GF-D8 (cell line): ENCODE data around the gene GRM3.

Source experiments
- DNase-seq: peaks from one replicate; lab custom pipeline; 2025; lab: John Stamatoyannopoulos, UW

GRM3 gene

DNA sequence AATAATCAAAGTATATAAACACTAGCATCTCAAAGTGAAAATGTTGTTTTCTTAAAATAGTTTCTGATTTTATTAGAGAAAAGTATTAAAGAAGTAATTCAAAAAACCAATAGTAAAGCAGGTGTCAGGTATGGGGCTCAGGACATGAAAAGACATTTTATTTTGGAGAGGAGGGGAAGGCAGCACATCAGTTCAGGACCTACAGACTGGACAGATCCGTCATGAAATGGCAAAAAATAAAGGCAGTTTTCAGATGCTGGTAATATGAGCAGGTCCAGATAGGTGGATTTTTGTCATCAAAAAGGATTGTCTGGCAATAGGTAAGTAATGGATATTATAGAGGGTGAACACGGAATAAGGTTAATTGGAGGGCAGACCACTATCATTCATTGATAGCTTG lies 49.0 kb downstream of the GRM3 start:
- DNase-seq = no peak

DNA sequence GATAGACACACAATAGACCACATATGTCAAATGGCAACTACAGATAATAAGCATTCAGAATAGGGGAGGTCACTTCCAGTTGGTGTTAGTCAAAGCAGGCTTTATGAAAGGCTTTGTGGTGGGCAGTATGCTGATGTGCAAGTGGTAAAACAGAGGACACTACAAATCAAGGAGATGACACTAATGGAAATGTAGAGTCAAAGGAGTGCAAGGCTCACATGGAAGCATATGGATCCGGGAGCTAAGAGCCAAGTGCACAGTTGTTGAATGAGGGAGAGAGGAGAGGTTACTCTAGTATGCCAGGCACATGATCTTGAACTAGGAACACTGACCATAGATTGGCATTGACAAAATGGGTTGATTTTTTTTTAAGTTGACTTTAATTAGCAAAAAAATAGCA lies 62.7 kb downstream of the GRM3 start:
- DNase-seq = no peak

DNA sequence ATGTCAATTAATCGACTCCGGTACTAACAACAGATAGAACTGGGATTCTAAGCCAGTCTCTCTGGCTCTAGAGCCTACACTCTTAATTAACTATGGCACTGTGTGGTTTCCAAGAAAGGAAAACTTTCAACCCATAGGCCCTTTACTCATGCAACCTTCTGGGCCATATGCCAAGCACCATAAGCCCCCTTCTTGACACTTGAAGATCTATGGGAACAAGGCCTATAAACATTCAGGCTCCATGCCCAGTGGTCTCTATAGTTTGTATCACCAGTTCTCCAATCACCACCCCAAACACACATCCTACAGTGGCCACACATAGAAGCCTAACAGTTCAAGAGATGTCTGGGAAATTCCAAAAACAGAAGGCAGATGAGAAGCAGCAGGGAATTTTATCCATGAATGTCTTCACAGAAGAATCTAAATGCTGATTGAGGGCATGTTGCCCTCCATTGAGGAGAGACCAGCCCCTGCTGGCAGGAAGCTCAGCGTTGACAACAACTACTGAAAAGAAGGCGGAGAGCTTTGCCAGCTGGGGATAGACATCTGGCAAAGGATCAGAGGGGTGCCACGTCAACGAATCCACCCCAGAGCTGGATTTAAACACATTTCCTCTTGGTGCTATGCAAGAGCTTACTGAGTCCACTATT lies 64.4 kb downstream of the GRM3 start:
- no peak for DNase-seq

DNA sequence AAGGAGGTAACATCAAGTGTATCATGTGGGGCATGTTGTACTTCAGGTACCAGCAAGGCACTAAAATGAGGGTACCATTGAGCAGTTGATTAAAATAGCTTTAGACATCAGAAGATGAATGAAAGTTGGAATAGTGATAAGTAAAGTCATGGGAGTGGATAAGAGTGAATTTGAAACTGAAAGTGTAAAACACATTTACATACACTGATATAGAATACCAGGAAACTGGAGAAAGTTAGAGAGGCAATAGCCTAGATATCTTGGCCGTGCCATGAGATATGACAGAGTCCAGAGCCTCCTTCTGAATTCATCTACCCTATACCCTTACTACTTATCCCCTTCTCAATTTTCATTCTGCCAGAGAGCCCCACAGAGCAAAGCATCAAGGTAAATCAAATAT lies 76.6 kb downstream of the GRM3 start:
- DNase-seq = no peak

DNA sequence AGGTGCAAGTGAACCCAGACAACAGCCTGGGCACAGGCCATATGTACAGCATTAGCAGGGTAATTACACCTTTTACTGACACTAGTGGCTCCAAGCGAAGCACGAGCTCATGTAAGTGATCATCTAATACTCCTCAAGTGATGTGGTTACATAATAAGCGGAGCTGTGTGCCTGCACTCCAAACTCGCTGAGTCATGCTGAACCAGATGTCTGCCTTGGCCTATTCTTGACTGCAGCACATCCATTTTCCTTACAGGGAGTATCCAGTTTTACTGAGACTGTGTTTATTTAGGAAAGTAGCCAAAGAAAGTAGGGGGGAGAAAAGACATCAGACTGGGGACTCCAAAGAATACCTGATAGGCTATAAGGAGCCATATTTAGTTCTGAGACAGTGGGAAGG lies 90.1 kb downstream of the GRM3 start:
- no peak for DNase-seq

DNA sequence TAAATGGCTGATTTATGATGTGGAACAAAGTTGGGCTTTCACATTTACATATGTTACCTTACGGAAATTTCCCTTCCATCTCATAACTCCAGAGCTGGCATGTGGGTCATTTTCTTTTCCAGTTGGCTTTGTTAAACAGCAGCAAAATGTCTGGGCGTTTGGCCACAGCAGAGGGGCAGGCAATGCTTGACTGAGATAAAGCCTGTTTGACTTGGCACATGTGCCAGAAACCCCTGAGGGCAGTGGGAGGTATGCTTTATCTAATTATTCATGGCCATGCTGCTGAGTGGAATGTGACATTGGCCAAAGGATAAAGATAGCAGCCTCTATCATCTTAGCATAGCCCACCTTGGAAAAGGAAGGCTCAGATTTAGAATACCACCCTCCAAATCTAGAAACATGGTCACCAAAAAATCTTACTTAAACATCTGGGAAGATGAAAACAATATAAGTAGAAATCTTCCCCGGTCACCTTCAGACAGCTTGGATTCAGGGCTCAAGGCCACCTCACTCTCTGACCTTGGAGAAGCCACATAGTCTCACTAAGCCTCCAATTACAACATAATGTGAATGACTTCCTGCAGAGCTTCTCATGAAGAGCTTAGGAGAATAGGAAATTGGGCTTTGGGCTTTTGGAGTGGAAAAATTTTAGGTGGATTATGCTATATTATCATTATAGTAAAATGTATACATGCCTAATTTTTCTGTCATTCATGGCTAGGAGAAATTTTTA lies 101.5 kb downstream of the GRM3 start:
- no peak for DNase-seq

DNA sequence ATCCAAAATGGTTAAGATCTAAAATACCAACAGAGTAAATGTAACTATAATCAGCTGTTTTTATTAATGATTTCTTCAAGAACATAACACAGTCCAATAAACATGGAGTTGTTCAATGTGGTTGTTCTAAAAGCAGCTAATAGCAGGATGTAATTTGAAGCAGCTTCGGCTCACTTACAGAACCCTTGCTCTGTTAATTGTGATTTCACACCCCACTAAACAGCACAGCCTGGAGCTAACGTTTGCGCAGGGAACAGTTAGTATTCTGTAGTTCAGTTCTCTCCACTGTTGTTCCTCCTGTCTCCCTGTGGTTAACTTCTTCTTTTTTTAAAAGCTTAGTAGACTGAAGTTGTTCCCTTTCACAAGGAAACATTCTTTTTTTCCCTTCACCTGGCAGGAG lies 104.0 kb downstream of the GRM3 start:
- no peak for DNase-seq

DNA sequence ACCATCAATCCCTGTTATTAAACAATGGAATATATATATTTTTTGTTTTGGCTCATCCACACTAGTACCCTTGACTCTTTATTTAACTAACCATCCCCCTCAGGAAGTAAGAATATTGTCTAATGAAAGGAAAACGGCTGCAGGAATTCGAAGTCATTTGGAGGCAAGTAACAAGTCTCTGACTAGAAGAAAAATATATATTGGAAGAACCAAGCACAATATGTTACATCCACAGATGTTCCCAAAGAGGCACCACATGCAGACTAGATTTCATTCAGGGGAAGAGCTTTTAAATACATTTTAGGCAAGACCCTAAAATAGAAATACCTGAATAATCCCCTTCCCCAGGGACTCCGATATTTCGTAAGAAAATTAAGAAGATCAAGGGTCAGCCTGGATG lies 104.5 kb downstream of the GRM3 start:
- no peak for DNase-seq

DNA sequence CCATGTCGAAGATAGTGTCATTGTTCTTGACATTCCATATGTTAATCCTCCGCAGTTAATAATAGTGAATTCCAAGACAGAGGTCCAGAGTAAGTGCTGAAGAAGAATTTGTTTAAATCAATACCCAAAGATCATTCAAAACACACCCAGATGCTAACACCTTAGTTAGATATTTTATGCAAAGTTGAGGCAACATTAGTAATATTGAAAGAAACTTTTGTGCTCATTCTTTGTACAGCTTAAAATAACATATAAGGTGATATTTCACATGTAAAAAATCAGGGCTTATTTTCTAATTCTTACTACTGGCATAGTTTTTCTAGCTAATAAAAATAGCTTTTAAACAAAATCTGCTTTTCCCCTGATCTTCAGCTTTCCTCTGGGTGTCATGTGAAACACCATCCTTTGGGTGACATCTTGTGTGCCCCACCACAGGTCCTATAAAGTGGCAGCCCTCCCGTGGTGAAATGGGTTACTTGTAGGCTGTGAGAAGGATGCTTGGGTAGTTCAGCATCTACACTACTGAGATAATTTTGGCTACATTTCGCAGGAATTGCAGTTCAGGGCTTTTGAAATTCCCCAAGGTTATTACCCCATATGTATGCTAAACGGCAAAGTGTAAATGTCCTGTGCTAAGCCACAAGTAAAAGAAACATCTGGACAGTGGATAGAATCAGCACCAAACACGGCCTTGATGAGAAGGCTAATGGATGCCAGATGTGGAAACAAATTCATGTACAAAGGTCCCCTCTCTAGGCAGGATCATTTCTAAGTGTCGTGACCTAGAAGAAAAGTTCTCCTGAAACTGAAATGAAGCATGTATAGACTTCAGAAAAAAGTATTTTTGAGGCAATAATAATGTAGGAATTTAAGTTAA lies 105.4 kb downstream of the GRM3 start:
- DNase-seq = no peak

DNA sequence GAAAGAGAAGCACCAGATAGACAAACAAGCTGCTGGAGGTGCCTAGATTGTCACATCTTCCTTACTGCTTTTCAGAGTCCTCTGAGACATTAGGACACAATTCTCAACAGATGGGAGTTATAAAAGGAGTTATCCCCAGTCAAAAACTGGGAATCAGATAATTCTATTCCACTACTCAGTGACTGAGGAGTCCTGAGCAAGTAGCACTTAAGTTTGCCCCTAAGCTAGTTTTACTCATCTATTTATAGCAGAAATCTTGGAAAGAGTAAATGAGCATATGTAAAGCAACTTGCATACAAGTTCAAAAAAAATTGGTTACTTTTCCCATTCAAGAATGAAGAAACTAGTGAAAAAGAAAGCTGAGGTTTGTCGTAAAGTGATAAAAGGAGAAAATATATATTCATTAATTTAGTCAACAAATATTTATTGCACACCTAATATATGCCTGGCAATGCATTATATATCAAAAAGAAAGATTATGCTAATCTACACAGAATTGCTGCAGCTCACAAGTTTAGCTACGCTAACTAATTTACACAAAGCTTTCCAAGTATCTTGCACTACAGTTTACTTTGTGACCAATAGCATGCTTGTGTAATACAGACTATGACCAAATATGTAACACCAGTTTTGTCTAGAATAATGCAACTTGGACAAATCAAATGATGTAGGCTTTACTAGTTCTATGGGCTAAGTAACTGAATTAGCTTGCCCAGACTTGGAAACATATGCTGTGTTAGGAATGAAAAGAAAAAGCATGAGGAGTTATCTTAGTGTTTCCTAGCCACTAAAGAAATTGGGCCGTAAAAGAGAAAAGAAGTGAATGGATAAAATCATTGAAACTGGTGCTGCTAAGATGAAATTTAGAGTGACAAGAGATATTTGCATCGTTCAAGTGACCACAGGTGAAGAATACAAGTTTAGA lies 106.3 kb downstream of the GRM3 start:
- DNase-seq = no peak

DNA sequence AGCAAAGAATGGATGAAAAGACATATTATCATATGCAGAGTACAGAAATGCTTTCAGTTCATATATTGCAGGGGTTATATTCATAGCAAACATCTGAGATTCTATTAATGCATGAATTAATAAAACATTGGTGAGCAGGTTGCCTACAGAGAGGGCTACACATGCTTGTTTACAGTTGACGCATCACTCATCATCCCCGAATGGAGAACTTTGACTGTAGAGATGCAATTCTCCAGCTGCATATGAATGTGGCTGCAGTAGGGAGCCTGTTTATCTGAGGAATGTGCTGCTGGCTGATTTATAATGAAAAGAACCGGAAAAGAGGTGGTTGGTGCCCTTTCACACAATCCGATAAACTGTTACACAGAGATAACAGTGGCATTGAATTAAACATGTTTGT lies 116.5 kb downstream of the GRM3 start:
- DNase-seq = no peak

DNA sequence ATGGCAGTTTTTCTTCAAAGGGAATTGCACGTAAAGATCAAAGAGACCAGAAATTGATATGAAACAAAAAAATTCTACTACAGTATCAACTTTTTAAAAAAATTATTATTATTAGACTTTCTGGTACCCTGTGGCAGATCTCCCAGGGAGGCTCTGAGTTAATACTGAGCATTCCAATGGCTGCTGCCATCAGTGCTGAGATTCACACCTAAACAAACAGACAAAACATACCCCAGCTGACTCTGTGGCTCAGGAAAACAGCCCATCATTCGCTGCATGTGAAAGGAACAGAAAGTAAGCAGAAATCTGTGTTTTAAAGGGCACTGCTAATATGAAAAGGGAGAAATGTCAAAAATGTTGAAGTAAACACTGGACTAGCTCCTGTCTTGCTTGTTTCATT lies 118.4 kb downstream of the GRM3 start:
- DNase-seq = no peak

DNA sequence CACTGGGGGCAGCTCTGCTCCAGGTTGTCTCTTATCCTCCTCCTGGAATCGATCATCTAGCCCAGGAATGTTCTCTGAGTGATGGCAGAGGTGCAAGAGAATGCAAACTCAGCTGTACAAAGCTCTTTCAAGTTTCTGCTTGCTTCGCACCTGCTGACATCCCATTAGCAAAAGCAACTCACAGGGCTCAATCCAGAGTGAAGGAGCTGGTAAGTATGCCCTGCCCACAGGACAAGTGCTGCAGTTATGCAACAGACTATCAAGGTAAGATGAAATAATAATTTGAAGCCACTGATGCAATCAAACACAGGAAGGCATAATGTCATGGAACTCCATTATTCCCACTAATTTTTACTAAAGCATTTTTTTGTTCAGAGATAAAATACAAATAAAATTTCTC lies 122.2 kb downstream of the GRM3 start:
- DNase-seq = no peak

DNA sequence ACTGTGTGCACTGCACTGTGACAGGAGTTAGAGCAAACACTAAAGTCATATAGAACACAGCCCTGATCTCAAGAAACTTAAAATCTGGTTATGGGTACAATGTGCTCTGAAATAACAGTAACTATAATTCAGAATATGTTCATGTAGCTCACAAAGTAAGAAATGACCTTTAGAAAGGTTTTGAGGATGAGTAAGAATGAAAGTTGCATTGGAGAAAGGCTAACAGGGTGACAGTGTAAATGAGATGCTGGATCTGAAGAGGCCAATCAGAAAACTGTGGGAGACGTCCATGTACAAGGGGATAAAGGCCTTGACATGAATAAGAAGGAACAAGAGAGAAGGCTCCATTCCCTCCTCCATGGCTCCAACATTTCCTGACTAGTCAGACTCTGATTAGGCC lies 124.7 kb downstream of the GRM3 start:
- DNase-seq = no peak

DNA sequence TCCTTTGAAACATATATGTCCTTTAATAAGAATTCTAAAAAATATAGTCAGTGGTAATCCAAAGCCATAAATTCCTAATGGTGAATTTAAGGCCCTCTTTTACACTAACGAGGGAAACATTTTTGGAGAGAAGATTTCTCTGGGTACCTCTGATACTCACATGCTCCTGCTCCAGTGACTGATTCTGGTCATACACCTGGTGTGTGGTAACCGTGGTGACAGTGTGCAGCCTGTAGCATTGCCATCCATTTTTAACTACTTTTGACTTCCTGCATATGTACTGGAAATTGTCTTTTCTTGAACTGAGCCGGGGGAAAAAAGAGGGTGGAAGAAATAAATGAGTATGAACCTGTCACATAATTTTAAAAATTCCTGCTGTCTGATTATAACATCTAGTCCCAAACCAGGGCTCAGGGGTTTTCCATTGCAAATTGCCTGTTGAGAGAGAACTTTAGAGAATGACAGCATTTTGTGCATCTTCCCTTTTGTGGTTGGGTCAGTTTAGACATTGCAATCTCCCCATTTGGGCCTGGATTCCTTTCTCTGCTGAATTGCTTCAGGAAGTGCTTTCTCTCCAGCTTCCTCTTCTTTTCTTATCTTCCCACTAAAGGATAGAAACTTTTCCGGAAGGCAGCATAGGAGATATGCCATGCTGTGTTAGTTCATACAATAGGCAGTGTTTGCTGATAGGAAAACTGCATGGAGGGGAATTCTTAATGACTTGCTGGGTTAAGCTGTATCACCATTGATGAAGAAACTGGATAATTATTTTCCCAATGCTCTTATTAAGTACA lies 125.5 kb downstream of the GRM3 start:
- no peak for DNase-seq

DNA sequence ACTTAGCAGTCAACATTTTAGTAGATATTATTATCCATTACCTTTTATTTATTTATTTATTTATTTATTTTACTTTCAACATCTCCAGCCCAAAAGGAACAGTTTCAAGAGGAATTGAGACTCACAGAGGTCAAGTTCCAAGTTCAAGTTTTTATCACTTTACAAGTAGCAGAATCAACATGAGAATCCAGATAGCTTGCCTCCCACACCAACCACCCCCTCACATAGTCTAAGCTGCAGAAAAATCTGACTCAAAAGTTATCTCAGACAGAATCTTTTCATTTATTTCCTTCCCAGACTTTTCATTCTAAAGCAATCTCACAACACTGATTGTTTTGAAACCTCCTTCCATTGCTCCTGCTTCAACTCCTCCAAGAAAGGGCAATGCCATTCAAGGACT lies 129.6 kb downstream of the GRM3 start:
- no peak for DNase-seq

DNA sequence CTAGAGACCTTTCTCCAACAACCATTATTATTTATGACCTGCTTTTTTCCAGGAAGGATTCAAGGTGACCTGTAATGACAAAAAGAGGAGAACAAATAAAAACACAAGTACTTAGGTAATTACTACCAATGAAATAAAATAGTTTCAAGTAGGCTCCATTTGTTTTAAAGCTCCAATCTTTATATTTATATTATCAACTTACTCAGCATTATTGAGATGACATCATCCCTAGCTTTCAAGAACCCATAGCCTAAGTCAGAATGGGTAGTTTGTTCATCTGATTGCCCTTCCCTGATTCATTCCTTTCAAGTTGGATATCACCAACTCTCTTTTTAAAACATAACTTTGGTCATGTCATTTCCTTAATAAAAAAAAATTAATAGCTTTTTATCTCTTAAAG lies 131.5 kb downstream of the GRM3 start:
- DNase-seq = no peak

DNA sequence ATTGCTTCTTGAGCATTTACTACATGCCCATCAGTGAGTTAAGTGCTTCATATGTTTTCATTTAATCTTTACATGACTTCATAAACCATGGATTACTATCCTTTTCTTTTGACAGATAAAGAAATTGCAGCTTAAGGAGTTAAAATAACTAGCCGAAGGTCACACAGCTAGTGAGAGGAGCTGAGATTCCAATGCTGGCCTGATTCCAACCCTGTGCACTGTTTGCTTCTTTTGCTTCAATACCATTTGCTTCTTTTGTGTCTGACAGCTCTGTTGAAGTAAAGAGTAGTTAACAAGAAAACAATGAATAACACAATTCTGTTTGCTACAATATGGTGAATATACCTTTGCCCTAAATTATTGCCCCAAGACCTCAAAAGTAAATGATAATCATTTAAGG lies 132.4 kb downstream of the GRM3 start:
- no peak for DNase-seq

DNA sequence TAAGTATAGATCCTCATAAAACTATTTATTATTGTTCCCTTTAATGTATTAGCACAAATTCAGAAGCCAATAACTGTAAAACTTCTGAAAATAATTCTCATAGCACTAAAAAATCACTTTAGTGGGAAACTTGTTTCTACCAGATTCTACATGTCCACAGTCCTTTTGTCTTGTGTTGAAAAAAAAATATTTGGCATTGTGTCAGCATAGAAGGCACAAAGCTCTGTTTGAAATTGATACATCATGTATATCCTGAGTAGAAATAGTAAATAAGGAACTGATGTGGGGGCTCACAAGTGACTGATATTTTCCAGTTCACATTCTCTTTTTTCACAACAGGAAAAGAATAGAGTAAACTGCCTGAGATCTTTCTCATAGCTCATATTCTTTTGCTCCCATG lies 134.6 kb downstream of the GRM3 start:
- no peak for DNase-seq

DNA sequence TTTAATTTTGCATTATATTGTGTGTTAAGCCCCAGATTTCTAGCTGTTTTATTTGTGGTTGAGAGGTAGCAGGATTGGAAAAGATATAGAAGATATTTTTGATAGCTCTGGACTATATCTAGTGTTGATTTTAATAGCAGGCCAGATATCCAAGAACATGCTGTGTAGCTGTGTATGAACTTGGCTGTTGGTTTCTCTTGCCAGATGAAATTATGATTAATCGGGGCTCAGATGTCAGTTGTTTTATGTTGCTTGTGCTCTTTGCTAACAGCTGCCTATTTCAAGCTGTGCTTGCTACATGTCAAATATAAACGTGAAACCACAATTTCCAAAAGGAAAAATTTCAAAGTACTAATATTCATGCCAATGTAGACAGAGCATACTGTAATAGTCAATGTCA lies 141.1 kb downstream of the GRM3 start:
- DNase-seq = no peak

DNA sequence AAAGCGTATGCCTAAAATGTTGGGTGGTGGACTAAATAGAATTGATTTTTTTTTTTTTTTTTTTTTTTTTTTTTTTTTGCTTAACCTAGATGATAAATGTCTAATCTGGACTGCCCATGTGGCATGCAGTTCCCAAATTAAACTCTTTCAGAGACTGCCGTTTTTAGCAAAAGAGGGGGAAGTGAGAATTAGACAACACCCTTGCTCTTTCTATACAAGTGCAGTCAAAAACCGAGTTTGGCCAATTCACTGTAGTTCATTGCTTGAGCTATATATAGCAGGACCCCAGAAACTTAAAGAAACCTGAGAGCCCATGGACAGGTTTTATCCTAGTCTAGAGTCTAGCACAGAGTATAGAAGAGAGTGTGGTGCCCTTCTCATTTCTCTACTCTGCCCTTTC lies 141.9 kb downstream of the GRM3 start:
- DNase-seq = no peak
